ENCODE measurements around the gene GID8. TPM values are rescaled to one million over a fixed set of nuclear protein-coding genes. Genes with fewer than 3 reads are reported as not detected.

Gene GID8
- total RNA-seq, 4 donors from 2014 or later, result 39.6 to 59.3 (median 44.2) TPM

GRCh38 chr20:62897666-62898065 is 40.3 kb upstream of the GID8 start:
- TF ChIP-seq POLR2A (IDR thresholded peaks at IDR 0.05) (no peak), CTCF (IDR thresholded peaks at IDR 0.05) (no peak)
- WGBS, 2 donors, result 27 to 32% methylated on average over 11 of the region's 11 CpGs
- intact Hi-C loops (cut with DNase I; ENCODE audit: low total_unique reads), result no loop called here
- DNase-seq (ENCODE audit: low spot score in 2 of 2), result no peak
- no peak overlapping the region for H3K4me3 ChIP-seq (ENCODE audit: low read depth, poor library complexity, severe bottlenecking)

GRCh38 chr20:62898093-62898964 is 39.6 kb upstream of the GID8 start:
- intact Hi-C loops (cut with DNase I; ENCODE audit: low total_unique reads), result no loop called here
- 59% methylated on average over 16 of the region's 16 CpGs for WGBS, 2 donors
- H3K4me3 ChIP-seq (ENCODE audit: low read depth, poor library complexity, severe bottlenecking), result no peak overlapping the region
- DNase-seq (ENCODE audit: low spot score in 2 of 2), result no peak
- TF ChIP-seq POLR2A (IDR thresholded peaks at IDR 0.05), result no peak

GRCh38 chr20:62898970-62899632 is 38.8 kb upstream of the GID8 start:
- intact Hi-C loops (cut with DNase I; ENCODE audit: low total_unique reads), result no loop called here
- 26 to 28% methylated on average over 16 of the region's 16 CpGs for WGBS, 2 donors
- H3K4me3 ChIP-seq (ENCODE audit: low read depth, poor library complexity, severe bottlenecking), result no peak overlapping the region
- DNase-seq (ENCODE audit: low spot score in 2 of 2), result no peak
- TF ChIP-seq CTCF (IDR thresholded peaks at IDR 0.05), result no peak
- TF ChIP-seq POLR2A (IDR thresholded peaks at IDR 0.05), result no peak

GRCh38 chr20:62899633-62900051 is 38.3 kb upstream of the GID8 start:
- no peak overlapping the region for H3K4me3 ChIP-seq (ENCODE audit: low read depth, poor library complexity, severe bottlenecking)
- WGBS, 2 donors, result 1 to 10% methylated on average over 6 of the region's 6 CpGs
- TF ChIP-seq CTCF (IDR thresholded peaks at IDR 0.05), result no peak
- no peak for TF ChIP-seq POLR2A (IDR thresholded peaks at IDR 0.05)
- intact Hi-C loops (cut with DNase I; ENCODE audit: low total_unique reads), result no loop called here
- DNase-seq (ENCODE audit: low spot score in 2 of 2), result no peak

GRCh38 chr20:62900052-62900691 is 37.8 kb upstream of the GID8 start:
- DNase-seq (ENCODE audit: low spot score in 2 of 2), result peak; percentile 72 to 95
- H3K4me3 ChIP-seq (ENCODE audit: low read depth, poor library complexity, severe bottlenecking), result no peak overlapping the region
- WGBS, 2 donors, result 0% methylated on average over 4 to 8 of the region's 11 CpGs
- intact Hi-C loops (cut with DNase I; ENCODE audit: low total_unique reads), result no loop called here
- peak in 1 of 3 donors; percentile 95 for TF ChIP-seq CTCF (IDR thresholded peaks at IDR 0.05)
- TF ChIP-seq POLR2A (IDR thresholded peaks at IDR 0.05), result no peak
